ENCODE results near the gene APLNR. TPM values are rescaled to one million over a fixed set of nuclear protein-coding genes. Genes with fewer than 3 reads are reported as not detected.

APLNR gene
- total RNA-seq, 1 experiment from 2014 or later = not detected

- ChIA-PET RAD21 (ENCODE audit: low non-redundant PET in 1 of 2, low total read pairs in 2 of 2, uncharacterized antibody in 2 of 2, unreplicated experiment in 2 of 2) (no interaction called here), CTCF (no interaction called here), POLR2A (no interaction called here)
- Histone ChIP-seq H3K4me2 (ENCODE audit: low read length) (no peak overlapping the region), H3K9me2 (ENCODE audit: insufficient read depth) (no peaks in the 10 kb centered on the region), H3K36me3 (ENCODE audit: control insufficient read depth in 1 of 2, insufficient read depth in 2 of 2, low read length in 2 of 2) (no peaks in the 10 kb centered on the region), H3K9ac (ENCODE audit: low read length) (no peak overlapping the region), H3K27me3 (ENCODE audit: insufficient read depth, low read length) (peaks cover 65% of the 10 kb centered on the region), H3K27ac (ENCODE audit: low read depth, low read length) (no peak overlapping the region), H4K20me1 (ENCODE audit: insufficient read depth) (no peaks in the 10 kb centered on the region), H3K4me3 (replicated peaks in 1 of 2; ENCODE audit: low read depth in 1 of 2, low read length in 2 of 2) (no peak overlapping the region), H3K4me1 (ENCODE audit: control insufficient read depth in 1 of 2, insufficient read depth in 2 of 2, low read length in 2 of 2) (no peaks in the 10 kb centered on the region), H2AFZ (ENCODE audit: low read depth, low read length, poor library complexity, severe bottlenecking) (no peak overlapping the region), H3K79me2 (ENCODE audit: insufficient read depth, low read length) (no peaks in the 10 kb centered on the region), H3K9me3 (ENCODE audit: control insufficient read depth in 1 of 2, insufficient read depth in 1 of 2, low read depth in 1 of 2, low read length in 2 of 2) (no peaks in the 10 kb centered on the region)
- intact Hi-C loops (cut with micrococcal nuclease) = no loop called here
- TF ChIP-seq JUND (IDR thresholded peaks at IDR 0.05) = no peak
- no peak for TF ChIP-seq RAD21 (IDR thresholded peaks at IDR 0.05; ENCODE audit: low read depth)
- no peak for TF ChIP-seq SRF (IDR thresholded peaks at IDR 0.05; ENCODE audit: low read depth)
- no peak for TF ChIP-seq EZH2phosphoT487 (IDR thresholded peaks at IDR 0.05; ENCODE audit: borderline replicate concordance)
- no peak for TF ChIP-seq SIN3A (IDR thresholded peaks at IDR 0.05; ENCODE audit: low read depth)
- TF ChIP-seq REST (IDR thresholded peaks at IDR 0.05; ENCODE audit: low read depth) = no peak
- TF ChIP-seq ZBTB33 (IDR thresholded peaks at IDR 0.05; ENCODE audit: extremely low read depth, insufficient replicate concordance, low read length) = no peak
- no peak for TF ChIP-seq ZNF274 (IDR thresholded peaks at IDR 0.05; ENCODE audit: low read depth, low read length)
- no peak for TF ChIP-seq MAX (IDR thresholded peaks at IDR 0.05)
- no peak for TF ChIP-seq FOSL1 (IDR thresholded peaks at IDR 0.05; ENCODE audit: low read depth)
- TF ChIP-seq EGR1 (IDR thresholded peaks at IDR 0.05; ENCODE audit: low read depth) = no peak
- TF ChIP-seq CBX3 (IDR thresholded peaks at IDR 0.05; ENCODE audit: low read depth) = no peak
- no peak for TF ChIP-seq SP1 (IDR thresholded peaks at IDR 0.05; ENCODE audit: low read depth)
- no peak for TF ChIP-seq ATF3 (IDR thresholded peaks at IDR 0.05)
- ATAC-seq (no peak), DNase-seq (ENCODE audit: low read depth, low spot score) (no peak)
- BruUV-seq (replicated peaks) = no TSS peak
Measured at GRCh38 chr11:57230791-57231538, 6.1 kb downstream of the APLNR start.

Measured in HCT116 (cell line).